Loucy (cell line): ENCODE data around the gene HEPN1.

ENCODE experiments used
- H2AFZ ChIP-seq: fragments of 200-600 bp; sonication (generic); 2 replicates; pipeline ENCODE4 v1.6.0; 2016; ENCODE audit warnings: antibody characterized with exemption, mild to moderate bottlenecking, low read length, moderate library complexity
- H3F3A ChIP-seq: fragments of 200-600 bp; 2 replicates; pipeline ENCODE4 v1.6.0; 2016; ENCODE audit warnings: antibody characterized with exemption, low read depth, mild to moderate bottlenecking
- H3K27me3 ChIP-seq: fragments of 200-600 bp; sonication (generic); 2 replicates; pipeline ENCODE4 v1.6.1; 2014; ENCODE audit warnings: low read length, mild to moderate bottlenecking; ENCODE audit not compliant: insufficient read depth, poor library complexity, severe bottlenecking
- H3K36me3 ChIP-seq: fragments of 200-600 bp; sonication (generic); 2 replicates; pipeline ENCODE4 v1.6.1; 2016; ENCODE audit warnings: low read length; ENCODE audit not compliant: insufficient read depth
- H3K4me1 ChIP-seq: fragments of 200-600 bp; sonication (generic); 2 replicates; pipeline ENCODE4 v1.5.1; 2014; ENCODE audit warnings: low read length, mild to moderate bottlenecking; ENCODE audit not compliant: insufficient read depth, poor library complexity, severe bottlenecking
- H3K4me2 ChIP-seq: fragments of 200-600 bp; sonication (generic); 2 replicates; pipeline ENCODE4 v1.6.0; 2014; ENCODE audit warnings: antibody characterized with exemption, low read length, low read depth, mild to moderate bottlenecking; ENCODE audit not compliant: poor library complexity, severe bottlenecking
- H3K4me3 ChIP-seq: fragments of 200-600 bp; sonication (generic); 2 replicates; pipeline ENCODE4 v1.5.1; 2014; ENCODE audit warnings: low read length, mild to moderate bottlenecking, mixed read lengths; ENCODE audit not compliant: poor library complexity, severe bottlenecking
- H3K79me2 ChIP-seq: fragments of 200-600 bp; sonication (generic); 2 replicates; pipeline ENCODE4 v1.6.1; 2014; ENCODE audit warnings: low read length; ENCODE audit not compliant: insufficient read depth
- H3K9ac ChIP-seq: fragments of 200-600 bp; sonication (generic); 2 replicates; pipeline ENCODE4 v1.6.0; 2014; ENCODE audit warnings: mild to moderate bottlenecking, low read depth, low read length, moderate library complexity; ENCODE audit not compliant: poor library complexity, severe bottlenecking
- H3K9me2 ChIP-seq: fragments of 200-600 bp; sonication (generic); replicated peaks from 2 replicates; pipeline ENCODE4 v1.6.1; 2016; ENCODE audit warnings: low read depth, low read length, mixed read lengths
- H3K9me3 ChIP-seq: fragments of 200-600 bp; sonication (generic); 2 replicates; pipeline ENCODE4 v1.6.1; 2014; ENCODE audit warnings: mild to moderate bottlenecking, antibody characterized with exemption, low read length, low read depth; ENCODE audit not compliant: insufficient read depth
- H4K20me1 ChIP-seq: fragments of 200-600 bp; sonication (generic); 2 replicates; pipeline ENCODE4 v1.6.0; 2014; ENCODE audit warnings: antibody characterized with exemption, low read length, mild to moderate bottlenecking; ENCODE audit not compliant: insufficient read depth, poor library complexity, severe bottlenecking
- EZH2phosphoT487 ChIP-seq: fragments of 200-600 bp; IDR thresholded peaks from 2 replicates; pipeline ENCODE4 v1.6.1; 2018; ENCODE audit warnings: antibody characterized with exemption, mild to moderate bottlenecking, moderate library complexity, borderline replicate concordance
- TF ChIP-seq, protein P1 (sequence below): fragments of 200-600 bp; sonication (generic); conservative IDR thresholded peaks from 2 replicates; pipeline ENCODE4 v1.5.1; 2014; ENCODE audit warnings: mild to moderate bottlenecking, antibody characterized with exemption, low read length

Gene HEPN1

DNA sequence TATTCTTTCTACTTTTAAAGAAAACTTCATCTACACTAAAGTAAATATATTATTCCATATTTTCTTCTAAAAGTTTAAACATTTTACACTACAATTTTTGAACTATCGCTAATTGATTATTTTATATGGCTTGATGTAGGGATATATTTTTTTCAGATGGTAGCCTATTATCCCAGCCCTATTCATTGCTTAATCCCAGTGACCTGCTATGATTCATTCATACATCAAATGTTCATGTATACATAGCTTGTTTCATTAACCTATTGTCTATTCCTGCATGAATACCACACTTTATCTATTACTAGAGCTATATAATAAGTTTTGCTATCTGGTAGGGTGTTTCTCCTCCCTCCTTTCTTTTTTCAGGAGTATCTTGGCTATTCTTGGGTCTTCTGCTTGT lies 16.4 kb upstream of the HEPN1 start:
- Histone ChIP-seq H3K4me2 (no peak overlapping the region), H3K9me3 (no peaks in the 10 kb centered on the region), H2AFZ (no peak overlapping the region), H3F3A (no peaks in the 10 kb centered on the region), H3K27me3 (peaks cover 16% of the 10 kb centered on the region), H3K36me3 (no peaks in the 10 kb centered on the region), H3K9me2 (no peaks in the 10 kb centered on the region), H3K4me3 (no peak overlapping the region), H4K20me1 (no peaks in the 10 kb centered on the region), H3K9ac (no peak overlapping the region), H3K4me1 (no peaks in the 10 kb centered on the region), H3K79me2 (no peaks in the 10 kb centered on the region)
- TF ChIP-seq, protein P1, sequence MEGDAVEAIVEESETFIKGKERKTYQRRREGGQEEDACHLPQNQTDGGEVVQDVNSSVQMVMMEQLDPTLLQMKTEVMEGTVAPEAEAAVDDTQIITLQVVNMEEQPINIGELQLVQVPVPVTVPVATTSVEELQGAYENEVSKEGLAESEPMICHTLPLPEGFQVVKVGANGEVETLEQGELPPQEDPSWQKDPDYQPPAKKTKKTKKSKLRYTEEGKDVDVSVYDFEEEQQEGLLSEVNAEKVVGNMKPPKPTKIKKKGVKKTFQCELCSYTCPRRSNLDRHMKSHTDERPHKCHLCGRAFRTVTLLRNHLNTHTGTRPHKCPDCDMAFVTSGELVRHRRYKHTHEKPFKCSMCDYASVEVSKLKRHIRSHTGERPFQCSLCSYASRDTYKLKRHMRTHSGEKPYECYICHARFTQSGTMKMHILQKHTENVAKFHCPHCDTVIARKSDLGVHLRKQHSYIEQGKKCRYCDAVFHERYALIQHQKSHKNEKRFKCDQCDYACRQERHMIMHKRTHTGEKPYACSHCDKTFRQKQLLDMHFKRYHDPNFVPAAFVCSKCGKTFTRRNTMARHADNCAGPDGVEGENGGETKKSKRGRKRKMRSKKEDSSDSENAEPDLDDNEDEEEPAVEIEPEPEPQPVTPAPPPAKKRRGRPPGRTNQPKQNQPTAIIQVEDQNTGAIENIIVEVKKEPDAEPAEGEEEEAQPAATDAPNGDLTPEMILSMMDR = no peak
- no peak for TF ChIP-seq EZH2phosphoT487

DNA sequence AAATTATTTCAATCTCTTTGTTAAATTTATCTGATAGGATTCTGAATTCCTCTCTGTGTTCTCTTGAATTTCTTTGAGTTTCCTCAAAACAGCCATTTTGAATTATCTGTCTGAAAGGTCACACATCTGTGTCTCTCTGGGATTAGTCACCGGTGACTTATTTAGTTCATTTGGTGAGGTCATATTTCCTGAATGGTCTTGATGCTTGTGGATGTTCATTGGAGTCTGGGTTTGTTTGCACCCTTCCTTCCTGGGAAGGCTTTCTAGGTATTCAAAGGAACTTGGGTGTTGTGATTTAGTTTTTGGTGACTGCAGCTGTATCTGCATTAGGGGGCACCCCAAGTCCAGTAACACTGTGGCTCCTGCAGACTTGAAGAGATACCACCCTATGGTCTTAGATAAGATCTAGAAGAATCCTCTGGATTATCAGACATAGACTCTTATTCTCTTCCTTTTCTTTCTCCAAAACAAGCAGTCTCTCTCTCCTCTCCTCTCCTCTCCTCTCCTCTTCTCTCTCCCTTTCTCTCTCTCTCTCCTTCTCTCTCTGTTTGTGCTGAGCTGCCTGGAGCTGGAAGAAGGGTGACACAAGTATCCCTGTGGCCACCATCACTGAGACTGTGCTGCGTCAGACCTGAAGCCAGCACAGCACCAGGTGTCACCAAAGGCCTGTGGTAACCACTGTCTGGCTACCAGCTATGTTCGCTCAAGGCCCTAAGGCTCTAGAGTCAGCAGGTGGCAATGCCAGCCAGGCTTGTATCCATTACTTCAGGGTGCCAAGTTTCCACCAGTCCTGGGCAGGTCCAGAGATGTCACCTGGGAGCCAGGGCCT lies 3.3 kb upstream of the HEPN1 start:
- no peaks in the 10 kb centered on the region for H3F3A ChIP-seq
- H3K9me2 ChIP-seq = no peaks in the 10 kb centered on the region
- H3K9ac ChIP-seq = no peak overlapping the region
- no peaks in the 10 kb centered on the region for H3K79me2 ChIP-seq
- H3K27me3 ChIP-seq = no peaks in the 10 kb centered on the region
- H4K20me1 ChIP-seq = no peaks in the 10 kb centered on the region
- H2AFZ ChIP-seq = no peak overlapping the region
- no peak for TF ChIP-seq EZH2phosphoT487
- TF ChIP-seq, protein P1 = no peak; the same call in 1 of the 2 replicates
- H3K9me3 ChIP-seq = 0 out of 2 replicates have a peak, but pooled peaks cover 3% of the 10 kb centered on the region
- H3K4me1 ChIP-seq = no peaks in the 10 kb centered on the region
- H3K4me3 ChIP-seq = no peak overlapping the region
- H3K36me3 ChIP-seq = no peaks in the 10 kb centered on the region
- H3K4me2 ChIP-seq = no peak overlapping the region

DNA sequence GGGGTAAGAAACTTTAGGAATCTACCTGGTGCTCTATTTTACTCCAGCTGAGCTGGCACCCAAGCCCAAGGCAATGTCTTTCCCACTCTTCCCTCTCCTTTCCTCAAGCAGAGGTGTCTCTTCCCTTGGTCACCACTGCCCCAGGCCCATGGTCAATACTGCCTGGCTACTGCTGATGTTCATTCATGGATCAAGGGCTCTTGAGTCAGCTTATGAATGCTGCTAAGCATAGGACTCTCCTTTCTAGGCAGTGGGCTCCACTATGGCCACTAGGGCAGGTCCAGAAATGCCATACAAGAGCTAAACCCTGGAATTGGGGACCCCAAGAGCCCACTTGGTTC lies 2.7 kb upstream of the HEPN1 start:
- Histone ChIP-seq H3K9me3 (0 out of 2 replicates have a peak, but pooled peaks cover 2% of the 10 kb centered on the region), H3K79me2 (no peaks in the 10 kb centered on the region), H3K9ac (no peak overlapping the region), H3K27me3 (no peaks in the 10 kb centered on the region), H3K9me2 (no peaks in the 10 kb centered on the region), H4K20me1 (no peaks in the 10 kb centered on the region), H3K4me3 (no peak overlapping the region), H3K4me1 (no peaks in the 10 kb centered on the region), H3K4me2 (no peak overlapping the region), H3F3A (no peaks in the 10 kb centered on the region), H2AFZ (no peak overlapping the region), H3K36me3 (no peaks in the 10 kb centered on the region)
- no peak for TF ChIP-seq EZH2phosphoT487
- TF ChIP-seq, protein P1 = no peak
